HepG2 (cell line): ENCODE measurements around the gene SLC34A3. TPM values are rescaled to one million over a fixed set of nuclear protein-coding genes. Genes with fewer than 3 reads are reported as not detected.

Source experiments
- ATAC-seq: fragments of 200-7000 bp; cut with Tn5 transposase; 3 replicates; pipeline ENCODE4 v1.9.1; 2020; ENCODE audit warnings: mild to moderate bottlenecking, moderate library complexity
- BruUV-seq: library from RNA; stranded (reverse); fragments of 400-500 nt; replicated peaks from 2 replicates; lab custom pipeline; 2021; lab: Mats Ljungman, UMichigan
- CTCF ChIA-PET: fragments of 300-600 bp; formaldehyde crosslinking; extraction: SDS; loops from one replicate; lab custom pipeline; 2021; ENCODE audit warnings: low total read pairs, inconsistent platforms, low intra/inter-chr PET ratio; lab: Yijun Ruan, JAX
- POLR2A ChIA-PET: fragments of 350-600 bp; sonication (Branson Sonifier 250); formaldehyde crosslinking; loops from one replicate; lab custom pipeline; 2020; ENCODE audit warnings: antibody characterized with exemption, inconsistent platforms; lab: Yijun Ruan, JAX
- DNase-seq: peaks from one replicate; pipeline ENCODE4 v3.0.0-alpha.2; 2015; ENCODE audit warnings: low spot score
- FAIRE-seq: peaks from 3 replicates; lab custom pipeline; 2011; peaks lifted over from hg19 to GRCh38; lab: Jason Lieb, UNC
- H2AFZ ChIP-seq: one replicate; pipeline ENCODE4 v1.6.1; 2011; ENCODE audit warnings: low read length, inconsistent platforms
- H3K27ac ChIP-seq: fragments of 300-600 bp; 3 replicates; pipeline ENCODE4 v1.8.0; 2011; ENCODE audit warnings: mixed run types, mild to moderate bottlenecking, mixed read lengths, low read length, inconsistent platforms; ENCODE audit not compliant: insufficient read depth; ENCODE audit errors: extremely low read length
- H3K27me3 ChIP-seq, 2 experiments: fragments of 200-600 bp in 1 of 2; 2 replicates in 1 of 2; 3 replicates in 1 of 2; pipeline versions ENCODE4 v1.6.0 to v1.8.0; 2011; ENCODE audit warnings: low read length in 2 of 2, mild to moderate bottlenecking in 2 of 2, moderate library complexity in 2 of 2, inconsistent platforms in 1 of 2; ENCODE audit not compliant: insufficient read depth in 2 of 2, control insufficient read depth in 1 of 2
- H3K36me3 ChIP-seq, 2 experiments: fragments of 200-600 bp in 1 of 2; replicated peaks in 1 of 2; 2 replicates in 1 of 2; 3 replicates in 1 of 2; pipeline versions ENCODE4 v1.5.1 to v1.8.0; 2011; ENCODE audit warnings: low read length in 2 of 2, inconsistent platforms in 1 of 2; ENCODE audit not compliant: insufficient read depth in 2 of 2, control insufficient read depth in 1 of 2
- H3K4me1 ChIP-seq: 2 replicates; pipeline ENCODE4 v1.5.1; 2012; ENCODE audit warnings: low read length, inconsistent platforms; ENCODE audit not compliant: insufficient read depth
- H3K4me2 ChIP-seq: 2 replicates; pipeline ENCODE4 v1.6.0; 2011; ENCODE audit warnings: low read depth, low read length, inconsistent platforms
- H3K4me3 ChIP-seq, 3 experiments: fragments of 200-600 bp in 1 of 3; sonication (generic), shearing (Covaris generic) in 1 of 3; replicated peaks in 1 of 3; 2 replicates each; pipeline ENCODE4 v1.5.1; 2011 to 2016; ENCODE audit warnings: low read length in 3 of 3, inconsistent platforms in 2 of 3, low read depth in 2 of 3, mild to moderate bottlenecking in 2 of 3, control low read depth in 1 of 3, mixed read lengths in 1 of 3; ENCODE audit not compliant: insufficient read depth in 1 of 3
- H3K79me2 ChIP-seq: one replicate; pipeline ENCODE4 v1.6.1; 2011; ENCODE audit warnings: low read length, inconsistent platforms; ENCODE audit not compliant: insufficient read depth
- H3K9ac ChIP-seq: 2 replicates; pipeline ENCODE4 v1.6.0; 2011; ENCODE audit warnings: mild to moderate bottlenecking, low read depth, low read length, inconsistent platforms; ENCODE audit not compliant: insufficient read depth
- H3K9me3 ChIP-seq: 2 replicates; pipeline ENCODE4 v1.5.1; 2012; ENCODE audit warnings: mild to moderate bottlenecking, low read length
- H4K20me1 ChIP-seq: 2 replicates; pipeline ENCODE4 v1.6.0; 2011; ENCODE audit warnings: inconsistent platforms, mild to moderate bottlenecking, low read length, moderate library complexity; ENCODE audit not compliant: insufficient read depth
- AGO2 ChIP-seq: fragments of 200-400 bp; formaldehyde crosslinking; optimal IDR thresholded peaks from 2 replicates; pipeline ENCODE3; 2017; ENCODE audit warnings: mild to moderate bottlenecking, low read depth, low read length, moderate library complexity
- BRD4 ChIP-seq: sonication (generic); formaldehyde crosslinking; IDR thresholded peaks from 2 replicates; pipeline ENCODE4 v1.4.0; 2020; ENCODE audit warnings: missing genetic modification reagents
- FLYWCH1 ChIP-seq: sonication (generic); formaldehyde crosslinking; IDR thresholded peaks from 2 replicates; pipeline ENCODE4 v1.8.1; 2023; ENCODE audit warnings: mild to moderate bottlenecking, missing genetic modification reagents
- POLR2G ChIP-seq: fragments of 200-400 bp; formaldehyde crosslinking; IDR thresholded peaks from 2 replicates; pipeline ENCODE4 v1.6.1; 2018; ENCODE audit warnings: mild to moderate bottlenecking, low read depth, low read length, moderate library complexity
- RBFOX2 ChIP-seq: fragments of 200-400 bp; formaldehyde crosslinking; IDR thresholded peaks from 2 replicates; pipeline ENCODE4 v1.6.1; 2017; ENCODE audit warnings: low read depth, mild to moderate bottlenecking, low read length
- ZC3H13 ChIP-seq: sonication (generic); formaldehyde crosslinking; IDR thresholded peaks from 2 replicates; pipeline ENCODE4 v1.8.1; 2023; ENCODE audit warnings: mild to moderate bottlenecking, missing genetic modification reagents, moderate library complexity
- ZFY ChIP-seq: sonication (generic); formaldehyde crosslinking; IDR thresholded peaks from 2 replicates; pipeline ENCODE4 v1.4.0; 2020; ENCODE audit warnings: missing genetic modification reagents
- ZNF382 ChIP-seq: sonication (generic); formaldehyde crosslinking; IDR thresholded peaks from 2 replicates; pipeline ENCODE4 v1.5.0; 2020; ENCODE audit warnings: missing genetic modification reagents, mild to moderate bottlenecking, borderline replicate concordance
- WGBS: methylation state at CpG from one replicate; pipeline ENCODE4 v1.1.6; 2017; ENCODE audit warnings: low lambda C conversion rate; 5-methylcytosine and 5-hydroxymethylcytosine counted together
- in situ Hi-C: cut with HindIII; loops from 2 replicates; pipeline ENCODE4 v1.10.0; 2017; ENCODE audit warnings: low pct_unique_long_range_greater_than_20kb; ENCODE audit not compliant: extremely low pct_ligation_motif_present
- intact Hi-C: fragments of 100-400 bp; cut with micrococcal nuclease; formaldehyde crosslinking; loops from one replicate; pipeline ENCODE4 v1.10.0; 2022; ENCODE audit not compliant: unreplicated experiment
- polyA plus RNA-seq, 8 experiments: library from polyadenylated mRNA; depleted of rRNA in 3 of 8; stranded (reverse) in 7 of 8; unstranded in 1 of 8; fragments of >200 nt; fragmentation: Illumina TruSeq in 4 of 8; extraction: Trizol in 4 of 8; gene quantifications; 2 replicates each; pipeline versions ENCODE4 v1.2.1 to v1.2.3, GENCODE V29; 2011 to 2016; ENCODE audit warnings: low read depth in 4 of 8, missing spikeins in 1 of 8, mixed read lengths in 1 of 8; ENCODE audit not compliant: insufficient read depth in 1 of 8
- total RNA-seq, 5 experiments: library from RNA; depleted of rRNA; stranded (reverse); fragments of >200 nt; fragmentation: Illumina TruSeq; extraction: Trizol; gene quantifications; 2 replicates each; pipeline ENCODE4 v1.2.3, GENCODE V29; 2016; ENCODE audit warnings: low read depth in 1 of 5
- TF ChIP-seq, protein P1 (sequence below): sonication (generic); formaldehyde crosslinking; IDR thresholded peaks from 2 replicates; pipeline ENCODE4 v1.4.0; 2020; ENCODE audit warnings: mild to moderate bottlenecking, missing genetic modification reagents

The SLC34A3 gene
- total and polyA plus RNA-seq, 2 of the 13 experiments (the other 11 are each of a cell fraction or from before 2014, with no cell fraction given): 0.07 to 1.0 TPM

DNA sequence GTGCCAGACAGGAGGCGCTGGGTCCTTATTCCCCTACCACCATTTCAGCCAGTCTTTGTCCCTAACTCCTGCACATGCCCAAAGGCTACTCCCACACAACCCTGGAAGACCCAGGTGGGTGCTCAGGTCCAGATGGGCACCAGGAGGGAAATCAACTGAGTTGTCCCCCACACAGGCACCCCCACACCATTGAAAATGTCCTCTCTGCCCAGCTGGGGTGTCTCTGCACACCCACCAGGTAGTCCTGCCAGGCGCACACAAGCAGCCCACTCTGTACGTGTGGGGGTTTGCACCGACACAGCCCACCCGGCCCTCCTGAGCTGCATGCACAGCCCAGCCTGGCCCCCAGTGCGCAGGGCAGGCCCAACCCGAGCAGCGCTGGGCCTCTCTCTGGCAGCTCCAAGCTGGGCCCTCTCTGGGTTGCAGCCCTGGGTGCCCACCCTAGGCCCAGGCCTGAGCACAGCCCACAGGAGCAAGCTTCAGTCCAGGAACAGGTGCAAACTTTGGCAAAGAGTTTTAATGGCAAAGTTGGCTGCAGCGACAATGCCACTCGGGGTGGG lies 10.9 kb upstream of the SLC34A3 start:
- Histone ChIP-seq H3K9me3 (no peaks in the 10 kb centered on the region), H3K27me3 (no peaks in the 10 kb centered on the region; a peak in 1 of 5 replicates), H3K9ac (no peak overlapping the region), H3K27ac (no peak overlapping the region), H3K4me3 (no peak overlapping the region), H3K79me2 (peaks cover 3% of the 10 kb centered on the region), H3K4me1 (peaks cover 45% of the 10 kb centered on the region), H3K36me3 (no peaks in the 10 kb centered on the region), H4K20me1 (peaks cover 4% of the 10 kb centered on the region; the same call in 1 of the 2 replicates), H2AFZ (no peak overlapping the region), H3K4me2 (no peak overlapping the region)
- no peak for FAIRE-seq
- POLR2A ChIA-PET: interaction anchor here (0.6 to 13.4 kb wide), 6 partner anchors 15 to 92 kb away, joined by 3 to 225 read pairs (median 8); partner anchors contain the start of genes NDOR1, TMEM203, TPRN and TUBB4B
- in situ Hi-C loops: no loop called here
- ATAC-seq: no peak
- TF ChIP-seq ZFY (0 out of 2 replicates have a peak, but pooled peaks have one; percentile 20), RBFOX2 (peak; percentile 19; the same call in 1 of the 2 replicates), ZC3H13 (peak; percentile 93), ZNF382 (no peak), AGO2 (peak; percentile 73), POLR2G (no peak), FLYWCH1 (no peak), BRD4 (CRISPR knock-in tag) (no peak)
- TF ChIP-seq, protein P1, sequence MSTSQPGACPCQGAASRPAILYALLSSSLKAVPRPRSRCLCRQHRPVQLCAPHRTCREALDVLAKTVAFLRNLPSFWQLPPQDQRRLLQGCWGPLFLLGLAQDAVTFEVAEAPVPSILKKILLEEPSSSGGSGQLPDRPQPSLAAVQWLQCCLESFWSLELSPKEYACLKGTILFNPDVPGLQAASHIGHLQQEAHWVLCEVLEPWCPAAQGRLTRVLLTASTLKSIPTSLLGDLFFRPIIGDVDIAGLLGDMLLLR (CRISPR knock-in tag): no peak
- CTCF ChIA-PET: no interaction called here
- intact Hi-C loops: no loop called here
- DNase-seq: no peak
- no TSS peak for BruUV-seq
- 96% methylated on average over 5 of the region's 10 CpGs for WGBS
